ENCODE data around the gene SYPL2.
A peak's percentile ranks its signal among the peaks of the same experiment; 100 is the strongest.

SYPL2 gene

DNA sequence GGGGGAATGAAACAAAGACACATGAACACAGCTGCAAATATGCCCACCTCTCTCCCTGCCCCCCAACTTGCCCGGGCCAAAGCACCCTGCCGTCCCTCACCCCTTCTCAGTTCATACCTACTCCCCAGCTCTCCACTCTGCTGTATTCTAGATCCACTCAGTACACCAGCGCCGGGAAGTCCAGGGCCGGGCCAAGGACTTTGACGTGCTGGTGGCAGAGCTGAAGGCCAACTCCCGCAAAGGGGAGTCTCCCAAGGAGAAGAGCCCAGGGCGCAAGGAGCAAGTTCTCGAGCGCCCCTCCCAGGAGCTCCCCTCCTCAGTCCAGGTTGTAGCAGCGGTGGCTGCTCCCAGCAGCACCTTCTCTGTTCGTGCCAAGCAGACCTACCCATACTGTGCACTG, 22.4 kb downstream of the SYPL2 start:
- no peaks in the 10 kb centered on the region for H3K36me3 ChIP-seq (ENCODE audit: insufficient read depth, low read length)
- no peak overlapping the region for H3K9ac ChIP-seq (ENCODE audit: low read length)
- H3F3A ChIP-seq (ENCODE audit: insufficient read depth, low read length), result peaks cover 5% of the 10 kb centered on the region; the same call in 1 of the 2 replicates
- no peak overlapping the region for H2AFZ ChIP-seq (ENCODE audit: low read length)
- TF ChIP-seq, protein P1, sequence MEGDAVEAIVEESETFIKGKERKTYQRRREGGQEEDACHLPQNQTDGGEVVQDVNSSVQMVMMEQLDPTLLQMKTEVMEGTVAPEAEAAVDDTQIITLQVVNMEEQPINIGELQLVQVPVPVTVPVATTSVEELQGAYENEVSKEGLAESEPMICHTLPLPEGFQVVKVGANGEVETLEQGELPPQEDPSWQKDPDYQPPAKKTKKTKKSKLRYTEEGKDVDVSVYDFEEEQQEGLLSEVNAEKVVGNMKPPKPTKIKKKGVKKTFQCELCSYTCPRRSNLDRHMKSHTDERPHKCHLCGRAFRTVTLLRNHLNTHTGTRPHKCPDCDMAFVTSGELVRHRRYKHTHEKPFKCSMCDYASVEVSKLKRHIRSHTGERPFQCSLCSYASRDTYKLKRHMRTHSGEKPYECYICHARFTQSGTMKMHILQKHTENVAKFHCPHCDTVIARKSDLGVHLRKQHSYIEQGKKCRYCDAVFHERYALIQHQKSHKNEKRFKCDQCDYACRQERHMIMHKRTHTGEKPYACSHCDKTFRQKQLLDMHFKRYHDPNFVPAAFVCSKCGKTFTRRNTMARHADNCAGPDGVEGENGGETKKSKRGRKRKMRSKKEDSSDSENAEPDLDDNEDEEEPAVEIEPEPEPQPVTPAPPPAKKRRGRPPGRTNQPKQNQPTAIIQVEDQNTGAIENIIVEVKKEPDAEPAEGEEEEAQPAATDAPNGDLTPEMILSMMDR (IDR thresholded peaks at IDR 0.05; ENCODE audit: low read length), result no peak
- TF ChIP-seq EZH2 (IDR thresholded peaks at IDR 0.05; ENCODE audit: borderline replicate concordance, low read length), result no peak
- H3K4me3 ChIP-seq (ENCODE audit: low read depth, low read length, poor library complexity, severe bottlenecking), result no peak overlapping the region
- no peaks in the 10 kb centered on the region for H3K27me3 ChIP-seq (ENCODE audit: insufficient read depth, low read length)
- no peaks in the 10 kb centered on the region for H3K9me3 ChIP-seq (ENCODE audit: low read length)
- H3K27ac ChIP-seq (ENCODE audit: low read depth, low read length, poor library complexity, severe bottlenecking), result no peak overlapping the region
- H3K79me2 ChIP-seq (ENCODE audit: insufficient read depth, low read length), result no peaks in the 10 kb centered on the region
- no peak overlapping the region for H3K4me2 ChIP-seq (ENCODE audit: low read length)
- H3K4me1 ChIP-seq (ENCODE audit: insufficient read depth, low read length, severe bottlenecking), result peaks cover 23% of the 10 kb centered on the region
- H4K20me1 ChIP-seq (ENCODE audit: insufficient read depth, low read length), result no peaks in the 10 kb centered on the region
- no peaks in the 10 kb centered on the region for H3K9me2 ChIP-seq (ENCODE audit: low read depth, low read length)

DNA sequence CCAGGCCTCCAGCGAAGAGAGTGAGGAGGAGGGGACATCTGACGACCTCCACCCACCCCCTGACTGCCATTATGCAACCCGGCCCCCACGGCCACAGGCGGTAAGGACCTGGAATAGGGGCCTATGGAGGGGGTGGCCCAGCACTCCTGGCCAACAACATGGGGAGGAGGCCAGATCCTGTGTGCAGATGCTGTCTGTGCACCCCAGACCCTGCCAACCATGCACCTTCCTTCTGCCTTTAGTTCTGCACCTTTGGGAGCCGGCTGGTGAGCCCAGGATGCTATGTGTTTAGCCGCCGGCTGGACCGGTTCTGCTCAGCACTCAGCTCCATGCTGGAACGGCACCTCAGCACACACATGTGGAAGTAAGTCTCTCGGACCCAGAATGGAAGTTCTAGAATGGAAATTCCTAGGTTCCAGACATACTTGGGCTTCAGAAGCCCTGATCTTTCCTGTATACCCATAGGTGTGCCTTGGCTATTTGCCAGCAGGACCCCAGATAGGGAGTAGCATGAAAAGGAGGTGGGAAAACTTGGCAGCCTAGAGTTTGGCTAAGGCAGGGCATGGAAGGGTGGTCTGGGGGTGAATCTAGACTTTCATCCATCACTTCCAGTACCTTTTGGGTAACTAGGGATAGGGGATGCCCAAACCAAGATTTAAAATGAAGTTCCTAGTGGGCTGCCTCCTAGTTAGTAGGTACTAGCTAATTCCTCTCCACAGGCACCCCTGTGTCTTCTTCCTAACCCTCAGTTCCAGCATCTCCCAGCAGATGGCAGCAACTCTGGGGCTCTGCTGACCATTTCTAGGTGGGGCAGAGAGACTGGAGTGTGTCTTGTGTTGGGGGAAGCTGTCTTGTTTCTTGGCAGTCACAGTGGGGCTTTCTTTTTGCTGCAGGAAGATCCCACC, 23.9 kb downstream of the SYPL2 start:
- Histone ChIP-seq H3K36me3 (ENCODE audit: insufficient read depth, low read length) (no peaks in the 10 kb centered on the region), H3K9ac (ENCODE audit: low read length) (no peak overlapping the region), H3F3A (ENCODE audit: insufficient read depth, low read length) (peaks cover 4% of the 10 kb centered on the region; the same call in 1 of the 2 replicates), H2AFZ (ENCODE audit: low read length) (no peak overlapping the region), H4K20me1 (ENCODE audit: insufficient read depth, low read length) (no peaks in the 10 kb centered on the region), H3K9me3 (ENCODE audit: low read length) (no peaks in the 10 kb centered on the region), H3K4me2 (ENCODE audit: low read length) (no peak overlapping the region), H3K79me2 (ENCODE audit: insufficient read depth, low read length) (no peaks in the 10 kb centered on the region), H3K27ac (ENCODE audit: low read depth, low read length, poor library complexity, severe bottlenecking) (no peak overlapping the region), H3K4me3 (ENCODE audit: low read depth, low read length, poor library complexity, severe bottlenecking) (no peak overlapping the region), H3K27me3 (ENCODE audit: insufficient read depth, low read length) (no peaks in the 10 kb centered on the region), H3K9me2 (ENCODE audit: low read depth, low read length) (no peaks in the 10 kb centered on the region), H3K4me1 (ENCODE audit: insufficient read depth, low read length, severe bottlenecking) (peaks cover 21% of the 10 kb centered on the region)
- TF ChIP-seq, protein P1 (IDR thresholded peaks at IDR 0.05; ENCODE audit: low read length), result peak; percentile 74
- TF ChIP-seq EZH2 (IDR thresholded peaks at IDR 0.05; ENCODE audit: borderline replicate concordance, low read length), result no peak

DNA sequence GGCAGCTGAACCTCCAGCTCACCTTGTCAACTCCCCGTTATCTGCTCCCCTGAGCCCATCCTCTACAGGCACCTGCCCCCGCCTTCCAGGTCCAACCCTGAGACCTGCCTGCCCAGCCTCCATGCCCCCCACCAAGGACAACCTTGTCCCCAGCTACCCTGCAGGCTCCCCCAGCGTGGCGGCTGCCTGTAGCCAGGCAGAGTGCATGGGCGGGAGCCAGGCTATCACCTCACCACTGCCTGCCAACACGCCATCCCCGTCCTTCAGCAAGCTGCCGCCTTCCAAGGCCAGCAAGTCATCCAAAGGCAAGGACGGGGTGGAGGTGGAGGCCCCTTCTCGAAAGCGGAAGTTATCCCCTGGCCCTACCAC, 24.6 kb downstream of the SYPL2 start:
- TF ChIP-seq, protein P1 (IDR thresholded peaks at IDR 0.05; ENCODE audit: low read length), result no peak
- TF ChIP-seq EZH2 (IDR thresholded peaks at IDR 0.05; ENCODE audit: borderline replicate concordance, low read length), result no peak
- Histone ChIP-seq H3K9me2 (ENCODE audit: low read depth, low read length) (no peaks in the 10 kb centered on the region), H2AFZ (ENCODE audit: low read length) (no peak overlapping the region), H4K20me1 (ENCODE audit: insufficient read depth, low read length) (no peaks in the 10 kb centered on the region), H3K4me1 (ENCODE audit: insufficient read depth, low read length, severe bottlenecking) (peaks cover 17% of the 10 kb centered on the region), H3K4me2 (ENCODE audit: low read length) (no peak overlapping the region), H3K27me3 (ENCODE audit: insufficient read depth, low read length) (no peaks in the 10 kb centered on the region), H3F3A (ENCODE audit: insufficient read depth, low read length) (no peaks in the 10 kb centered on the region), H3K27ac (ENCODE audit: low read depth, low read length, poor library complexity, severe bottlenecking) (no peak overlapping the region), H3K36me3 (ENCODE audit: insufficient read depth, low read length) (peaks cover 3% of the 10 kb centered on the region; the same call in 1 of the 2 replicates), H3K4me3 (ENCODE audit: low read depth, low read length, poor library complexity, severe bottlenecking) (no peak overlapping the region), H3K9ac (ENCODE audit: low read length) (no peak overlapping the region), H3K79me2 (ENCODE audit: insufficient read depth, low read length) (no peaks in the 10 kb centered on the region), H3K9me3 (ENCODE audit: low read length) (no peaks in the 10 kb centered on the region)
